IMR-90 (cell line): ENCODE measurements around the gene SAFB2. TPM values are rescaled to one million over a fixed set of nuclear protein-coding genes. Genes with fewer than 3 reads are reported as not detected.

Source experiments
- ATAC-seq: fragments of 200-7000 bp; cut with Tn5 transposase; 2 replicates; pipeline ENCODE4 v1.9.1; 2020; ENCODE audit warnings: low read depth, mild to moderate bottlenecking, moderate library complexity
- BruUV-seq: library from RNA; stranded (reverse); fragments of 400-500 nt; replicated peaks from 2 replicates; lab custom pipeline; 2021; lab: Mats Ljungman, UMichigan
- CTCF ChIA-PET: fragments of 300-600 bp; formaldehyde crosslinking; extraction: SDS; loops from one replicate; lab custom pipeline; 2021; ENCODE audit warnings: antibody characterized with exemption; lab: Yijun Ruan, JAX
- POLR2A ChIA-PET: fragments of 300-600 bp; sonication (Branson Sonifier 250); formaldehyde crosslinking; loops from one replicate; lab custom pipeline; 2022; ENCODE audit warnings: antibody characterized with exemption; ENCODE audit not compliant: unreplicated experiment; lab: Charles Lee
- DNase-seq: peaks from one replicate; pipeline ENCODE4 v3.0.0; 2013
- H2AFZ ChIP-seq: replicated peaks from 2 replicates; pipeline ENCODE3; 2013; ENCODE audit warnings: low read length, mild to moderate bottlenecking; ENCODE audit not compliant: poor library complexity
- H2AK5ac ChIP-seq: 2 replicates; pipeline ENCODE4 v1.6.1; 2013; ENCODE audit warnings: low read depth, low read length, inconsistent platforms
- H2AK9ac ChIP-seq: replicated peaks from 2 replicates; pipeline ENCODE3; 2013; ENCODE audit warnings: mild to moderate bottlenecking, low read depth, low read length, moderate library complexity; ENCODE audit not compliant: poor library complexity
- H2BK120ac ChIP-seq: 2 replicates; pipeline ENCODE4 v1.6.1; 2013; ENCODE audit warnings: low read depth, low read length, inconsistent platforms
- H2BK15ac ChIP-seq: 3 replicates; pipeline ENCODE4 v1.6.1; 2013; ENCODE audit warnings: low read depth, low read length, inconsistent platforms
- H2BK20ac ChIP-seq: 2 replicates; pipeline ENCODE4 v1.6.1; 2013; ENCODE audit warnings: low read depth, mild to moderate bottlenecking, inconsistent platforms, low read length, moderate library complexity
- H2BK5ac ChIP-seq: 2 replicates; pipeline ENCODE4 v1.6.1; 2013; ENCODE audit warnings: mild to moderate bottlenecking, low read depth, low read length, inconsistent platforms; ENCODE audit not compliant: poor library complexity, severe bottlenecking
- H3K14ac ChIP-seq: replicated peaks from 2 replicates; pipeline ENCODE4 v1.6.1; 2013; ENCODE audit warnings: low read depth, low read length, inconsistent platforms
- H3K18ac ChIP-seq: 2 replicates; pipeline ENCODE4 v1.6.1; 2013; ENCODE audit warnings: low read depth, low read length, control low read depth
- H3K23ac ChIP-seq: 2 replicates; pipeline ENCODE4 v1.6.1; 2013; ENCODE audit warnings: low read depth, low read length, inconsistent platforms
- H3K27ac ChIP-seq: 2 replicates; pipeline ENCODE4 v1.5.1; 2013; ENCODE audit warnings: mild to moderate bottlenecking, control low read depth, low read length; ENCODE audit not compliant: insufficient read depth
- H3K27me3 ChIP-seq: 2 replicates; pipeline ENCODE4 v1.6.1; 2013; ENCODE audit warnings: low read length; ENCODE audit not compliant: control insufficient read depth, insufficient read depth
- H3K36me3 ChIP-seq: 2 replicates; pipeline ENCODE4 v1.6.1; 2013; ENCODE audit warnings: low read length, mixed read lengths; ENCODE audit not compliant: control insufficient read depth, insufficient read depth
- H3K4ac ChIP-seq: 2 replicates; pipeline ENCODE4 v1.6.1; 2013; ENCODE audit warnings: low read depth, low read length, inconsistent platforms
- H3K4me1 ChIP-seq: 2 replicates; pipeline ENCODE4 v1.6.1; 2013; ENCODE audit warnings: low read length, mixed read lengths; ENCODE audit not compliant: control insufficient read depth, insufficient read depth
- H3K4me2 ChIP-seq: 2 replicates; pipeline ENCODE4 v1.6.1; 2013; ENCODE audit warnings: low read depth, mild to moderate bottlenecking, control low read depth, low read length, moderate library complexity
- H3K4me3 ChIP-seq: 2 replicates; pipeline ENCODE4 v1.5.1; 2013; ENCODE audit warnings: low read depth, mild to moderate bottlenecking, control low read depth, low read length, moderate library complexity; ENCODE audit not compliant: insufficient read depth
- H3K56ac ChIP-seq: 2 replicates; pipeline ENCODE4 v1.6.1; 2013; ENCODE audit warnings: low read length, inconsistent platforms; ENCODE audit not compliant: insufficient read depth; ENCODE audit errors: extremely low read depth
- H3K79me1 ChIP-seq, 2 experiments: 2 replicates each; pipeline ENCODE4 v1.6.1; 2013; ENCODE audit warnings: low read length in 2 of 2, inconsistent platforms in 1 of 2, low read depth in 1 of 2
- H3K9ac ChIP-seq: 2 replicates; pipeline ENCODE4 v1.6.1; 2013; ENCODE audit warnings: low read depth, low read length, control low read depth
- H3K9me1 ChIP-seq: 2 replicates; pipeline ENCODE4 v1.6.1; 2013; ENCODE audit warnings: low read length, inconsistent platforms; ENCODE audit not compliant: insufficient read depth
- H3K9me3 ChIP-seq: 2 replicates; pipeline ENCODE4 v1.6.1; 2013; ENCODE audit warnings: low read length; ENCODE audit not compliant: control insufficient read depth, insufficient read depth
- H4K20me1 ChIP-seq: 2 replicates; pipeline ENCODE4 v1.6.1; 2013; ENCODE audit warnings: low read length, inconsistent platforms; ENCODE audit not compliant: insufficient read depth
- H4K5ac ChIP-seq: 2 replicates; pipeline ENCODE4 v1.6.1; 2013; ENCODE audit warnings: mild to moderate bottlenecking, low read depth, low read length, control low read depth
- H4K8ac ChIP-seq, 2 experiments: 2 replicates each; pipeline ENCODE4 v1.6.1; 2013; ENCODE audit warnings: low read depth in 2 of 2, low read length in 2 of 2, control low read depth in 1 of 2, inconsistent platforms in 1 of 2
- H4K91ac ChIP-seq: 2 replicates; pipeline ENCODE4 v1.6.1; 2013; ENCODE audit warnings: low read depth, low read length, inconsistent platforms; ENCODE audit not compliant: insufficient read depth
- BHLHE40 ChIP-seq: fragments of 150-350 bp; IDR thresholded peaks from 2 replicates; pipeline ENCODE4 v1.6.1; 2016; ENCODE audit warnings: mild to moderate bottlenecking, low read depth, low read length
- MAFK ChIP-seq: IDR thresholded peaks from 2 replicates; pipeline ENCODE4 v1.6.1; 2012; ENCODE audit warnings: low read depth, low read length, improper control_type of control experiment
- NFE2L2 ChIP-seq: fragments of 150-350 bp; IDR thresholded peaks from 2 replicates; pipeline ENCODE4 v1.6.1; 2016; ENCODE audit warnings: low read depth, mild to moderate bottlenecking, low read length
- POLR2A ChIP-seq: IDR thresholded peaks from 2 replicates; pipeline ENCODE4 v1.6.1; 2012; ENCODE audit warnings: mild to moderate bottlenecking, low read depth, low read length
- RFX5 ChIP-seq: IDR thresholded peaks from 2 replicates; pipeline ENCODE4 v1.8.0; 2012; ENCODE audit warnings: low read depth, mild to moderate bottlenecking, low read length, moderate library complexity
- SMC3 ChIP-seq: fragments of 150-350 bp; IDR thresholded peaks from 2 replicates; pipeline ENCODE4 v1.6.1; 2016; ENCODE audit warnings: low read depth, mild to moderate bottlenecking, antibody characterized with exemption, low read length, moderate library complexity
- WGBS, 2 experiments: methylation state at CpG; one replicate each; pipeline versions ENCODE4 v1.1.5 to v1.1.7; 2013; ENCODE audit warnings: missing lambda C conversion rate in 2 of 2; ENCODE audit not compliant: insufficient read length in 1 of 2; ENCODE audit errors: extremely low coverage in 2 of 2; 5-methylcytosine and 5-hydroxymethylcytosine counted together
- dilution Hi-C: fragments of 300-500 bp; cut with HindIII; formaldehyde crosslinking; loops from one replicate; pipeline ENCODE4 v1.14.3; 2018; ENCODE audit warnings: low sequenced_read_pairs; ENCODE audit not compliant: unreplicated experiment
- in situ Hi-C: fragments of 300-500 bp; cut with MboI; formaldehyde crosslinking; loops from 3 replicates; pipeline ENCODE4 v1.14.3; 2019; ENCODE audit warnings: low sequenced_read_pairs, inconsistent platforms, mixed read lengths
- intact Hi-C: fragments of 100-400 bp; cut with micrococcal nuclease; formaldehyde crosslinking; loops from 2 replicates; pipeline ENCODE4 v1.10.0; 2022
- polyA plus RNA-seq, 3 experiments: library from polyadenylated mRNA; depleted of rRNA; stranded (reverse); fragments of >200 nt; gene quantifications; 2 replicates each; pipeline ENCODE4 v1.2.3, GENCODE V29; 2012; ENCODE audit warnings: low replicate concordance in 1 of 3
- total RNA-seq: library from RNA; depleted of rRNA; stranded (reverse); fragments of >200 nt; gene quantifications from 2 replicates; pipeline ENCODE4 v1.2.3, GENCODE V29; 2012

The SAFB2 gene
- total and polyA plus RNA-seq, 2 of the 4 experiments (the other 2 are of a cell fraction): 11.8 to 26.2 TPM

GRCh38 chr19:5553892-5554291 is 68.7 kb downstream of the SAFB2 start:
- no peak overlapping the region for H4K8ac ChIP-seq
- H3K4me1 ChIP-seq: no peaks in the 10 kb centered on the region; the same call in 1 of the 2 replicates
- H3K4ac ChIP-seq: no peak overlapping the region
- no CpG with 5 or more reads among the region's 9 CpGs for WGBS, 2 experiments
- no peak overlapping the region for H3K9ac ChIP-seq
- H2AK9ac ChIP-seq: no peak overlapping the region
- H3K9me3 ChIP-seq: no peaks in the 10 kb centered on the region
- H2BK5ac ChIP-seq: no peak overlapping the region
- H2BK120ac ChIP-seq: no peak overlapping the region
- H2AK5ac ChIP-seq: no peak overlapping the region
- H3K56ac ChIP-seq: no peak overlapping the region
- CTCF ChIA-PET: no interaction called here
- no peak overlapping the region for H3K18ac ChIP-seq
- intact Hi-C loops (no loop called here), in situ Hi-C loops (no loop called here), dilution Hi-C loops (no loop called here)
- POLR2A ChIA-PET: no interaction called here
- H2BK15ac ChIP-seq: no peak overlapping the region
- H3K9me1 ChIP-seq: no peaks in the 10 kb centered on the region
- ATAC-seq: no peak
- no peak overlapping the region for H2AFZ ChIP-seq
- H3K79me1 ChIP-seq: no peaks in the 10 kb centered on the region
- no peaks in the 10 kb centered on the region for H4K20me1 ChIP-seq
- H3K27me3 ChIP-seq: peaks cover 29% of the 10 kb centered on the region
- H3K27ac ChIP-seq: no peak overlapping the region
- no peak overlapping the region for H3K4me2 ChIP-seq
- no peak overlapping the region for H3K4me3 ChIP-seq
- no peak overlapping the region for H2BK20ac ChIP-seq
- H3K23ac ChIP-seq: no peak overlapping the region
- no peak overlapping the region for H3K14ac ChIP-seq
- no peak for DNase-seq
- no peak overlapping the region for H4K91ac ChIP-seq
- TF ChIP-seq NFE2L2: no peak
- TF ChIP-seq BHLHE40: no peak
- TF ChIP-seq RFX5: no peak
- TF ChIP-seq POLR2A: no peak
- TF ChIP-seq SMC3: no peak
- no peak for TF ChIP-seq MAFK
- H3K36me3 ChIP-seq: no peaks in the 10 kb centered on the region
- BruUV-seq: no TSS peak
- no peak overlapping the region for H4K5ac ChIP-seq
